ENCODE results near the gene THOC1.

DNA sequence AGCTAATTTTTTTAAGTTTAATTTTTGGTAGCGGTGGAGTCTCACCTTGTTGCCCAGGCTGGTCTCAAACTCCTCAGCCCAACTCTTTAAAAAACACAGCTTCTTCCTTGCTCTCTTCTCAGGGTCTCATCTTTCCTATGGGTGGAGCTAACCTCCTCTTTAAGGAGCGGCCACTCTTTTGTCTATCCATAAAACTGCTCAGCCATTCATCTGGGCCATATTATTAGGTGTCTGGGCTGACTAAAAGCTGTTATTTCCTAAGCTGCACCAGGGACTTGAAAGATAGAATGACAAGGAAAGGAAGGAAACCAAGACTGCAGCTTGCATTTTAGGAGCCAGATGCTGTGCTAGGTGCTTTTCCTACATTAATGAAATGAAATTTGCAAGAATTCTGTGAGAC is 35.8 kb upstream of the THOC1 start:
- TF ChIP-seq POLR2AphosphoS5 (IDR thresholded peaks at IDR 0.05; ENCODE audit: low read depth, low read length) = no peak
- no peak for TF ChIP-seq POLR2A (IDR thresholded peaks at IDR 0.05; ENCODE audit: low read depth, low read length)
- no peak for TF ChIP-seq TAF1 (IDR thresholded peaks at IDR 0.05; ENCODE audit: borderline replicate concordance, low read depth, low read length)

Measured in GM12892 (cell line).